Suprapubic skin (tissue), 4 donors: ENCODE results near the gene VRK3. TPM values are rescaled to one million over a fixed set of nuclear protein-coding genes. Genes with fewer than 3 reads are reported as not detected.

Experiments used
- DNase-seq, 2 donors: peaks; one replicate each; pipeline ENCODE4 v3.0.0-alpha.2; 2019; ENCODE audit warnings: low spot score in 2 of 2
- H3K27ac ChIP-seq: fragments of 200-600 bp; sonication (generic); one replicate; pipeline ENCODE4 v1.5.1; 2019
- H3K27me3 ChIP-seq: fragments of 200-600 bp; sonication (generic); one replicate; pipeline ENCODE4 v1.5.1; 2019
- H3K36me3 ChIP-seq: fragments of 200-600 bp; sonication (generic); one replicate; pipeline ENCODE4 v1.5.1; 2019
- H3K4me1 ChIP-seq: fragments of 200-600 bp; sonication (generic); one replicate; pipeline ENCODE4 v1.5.1; 2019
- H3K4me3 ChIP-seq: fragments of 200-600 bp; sonication (generic); one replicate; pipeline ENCODE4 v1.5.1; 2019; ENCODE audit warnings: mild to moderate bottlenecking
- H3K9me3 ChIP-seq: fragments of 200-600 bp; sonication (generic); one replicate; pipeline ENCODE4 v1.5.1; 2019
- CTCF ChIP-seq, 2 donors: fragments of 200-600 bp in 1 of 2; fragments of 450-650 bp in 1 of 2; sonication (generic) in 1 of 2; IDR thresholded peaks; one replicate each; pipeline ENCODE4 v1.5.1; 2016 to 2019; ENCODE audit warnings: antibody characterized with exemption in 2 of 2, mild to moderate bottlenecking in 1 of 2, moderate library complexity in 1 of 2
- EP300 ChIP-seq: sonication (generic); formaldehyde crosslinking; IDR thresholded peaks from one replicate; pipeline ENCODE4 v1.6.1; 2017; ENCODE audit warnings: antibody characterized with exemption
- POLR2A ChIP-seq, 2 donors: fragments of 450-650 bp; IDR thresholded peaks; one replicate each; pipeline ENCODE4 v1.6.1; 2017; ENCODE audit warnings: antibody characterized with exemption in 2 of 2, mild to moderate bottlenecking in 2 of 2, moderate library complexity in 2 of 2
- POLR2AphosphoS5 ChIP-seq, 3 donors: sonication (generic); formaldehyde crosslinking; IDR thresholded peaks; one replicate each; pipeline ENCODE4 v1.6.1; 2017; ENCODE audit warnings: antibody characterized with exemption in 3 of 3
- WGBS: methylation state at CpG from one replicate; pipeline ENCODE4 v1.1.5; 2018; 5-methylcytosine and 5-hydroxymethylcytosine counted together
- total RNA-seq, 4 donors: library from RNA; depleted of rRNA; stranded (reverse); fragments of >200 nt; gene quantifications; one replicate each; pipeline ENCODE4 v1.1.0, GENCODE V29; 2016

VRK3 gene
- total RNA-seq, 4 donors from 2014 or later = 21.8 to 53.6 (median 35.8) TPM

GRCh38 chr19:50042363-50043024, 17.3 kb upstream of the VRK3 start:
- no peak overlapping the region for H3K27ac ChIP-seq
- no peak overlapping the region for H3K4me3 ChIP-seq
- 98% methylated on average over 6 of the region's 6 CpGs for WGBS
- H3K36me3 ChIP-seq = peaks cover 93% of the 10 kb centered on the region
- DNase-seq = no peak
- peaks cover 24% of the 10 kb centered on the region for H3K9me3 ChIP-seq
- no peaks in the 10 kb centered on the region for H3K4me1 ChIP-seq
- TF ChIP-seq EP300 (no peak), POLR2AphosphoS5 (IDR thresholded peaks at IDR 0.05) (no peak), CTCF (IDR thresholded peaks at IDR 0.05) (no peak), POLR2A (IDR thresholded peaks at IDR 0.05) (no peak)
- H3K27me3 ChIP-seq = no peaks in the 10 kb centered on the region

GRCh38 chr19:50040967-50041366, 15.8 kb upstream of the VRK3 start:
- Histone ChIP-seq H3K27ac (no peak overlapping the region), H3K36me3 (peaks cover 91% of the 10 kb centered on the region)
- 92% methylated on average over 6 of the region's 6 CpGs for WGBS

DNA sequence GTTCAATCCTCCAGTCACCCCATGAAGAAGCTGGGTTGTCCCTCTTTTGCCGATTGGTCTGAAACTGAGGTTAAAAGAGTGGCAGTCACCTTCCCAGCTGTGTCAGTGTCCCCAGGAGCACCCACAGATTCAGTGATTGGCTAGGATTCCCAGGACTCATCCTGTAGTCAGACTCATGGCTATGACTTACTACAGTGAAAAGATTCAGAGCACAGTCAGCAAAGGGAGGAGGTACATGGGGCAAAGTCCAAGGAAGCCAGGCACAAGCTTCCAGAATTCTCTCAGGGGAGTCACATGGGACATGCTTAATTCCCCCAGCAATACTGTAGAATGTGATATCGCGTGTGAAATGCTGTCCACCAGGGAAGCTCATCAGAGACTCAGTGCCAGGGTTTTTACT, 14.8 kb upstream of the VRK3 start:
- DNase-seq = no peak
- H3K9me3 ChIP-seq = peaks cover 11% of the 10 kb centered on the region
- no peaks in the 10 kb centered on the region for H3K4me1 ChIP-seq
- no peak for TF ChIP-seq POLR2AphosphoS5 (IDR thresholded peaks at IDR 0.05)
- no peak for TF ChIP-seq CTCF (IDR thresholded peaks at IDR 0.05)
- no peak for TF ChIP-seq POLR2A (IDR thresholded peaks at IDR 0.05)
- no peak for TF ChIP-seq EP300
- 93% methylated on average over 3 of the region's 3 CpGs for WGBS
- H3K36me3 ChIP-seq = peaks cover 87% of the 10 kb centered on the region
- H3K4me3 ChIP-seq = no peak overlapping the region
- no peaks in the 10 kb centered on the region for H3K27me3 ChIP-seq
- no peak overlapping the region for H3K27ac ChIP-seq

More at GRCh38 chr19:50040967-50041366, 15.8 kb upstream of the VRK3 start:
- no peak for DNase-seq
- peaks cover 18% of the 10 kb centered on the region for H3K9me3 ChIP-seq
- no peaks in the 10 kb centered on the region for H3K4me1 ChIP-seq
- no peak for TF ChIP-seq EP300
- TF ChIP-seq CTCF (IDR thresholded peaks at IDR 0.05) = no peak
- TF ChIP-seq POLR2AphosphoS5 (IDR thresholded peaks at IDR 0.05) = no peak
- TF ChIP-seq POLR2A (IDR thresholded peaks at IDR 0.05) = no peak
- H3K4me3 ChIP-seq = no peak overlapping the region
- no peaks in the 10 kb centered on the region for H3K27me3 ChIP-seq

DNA sequence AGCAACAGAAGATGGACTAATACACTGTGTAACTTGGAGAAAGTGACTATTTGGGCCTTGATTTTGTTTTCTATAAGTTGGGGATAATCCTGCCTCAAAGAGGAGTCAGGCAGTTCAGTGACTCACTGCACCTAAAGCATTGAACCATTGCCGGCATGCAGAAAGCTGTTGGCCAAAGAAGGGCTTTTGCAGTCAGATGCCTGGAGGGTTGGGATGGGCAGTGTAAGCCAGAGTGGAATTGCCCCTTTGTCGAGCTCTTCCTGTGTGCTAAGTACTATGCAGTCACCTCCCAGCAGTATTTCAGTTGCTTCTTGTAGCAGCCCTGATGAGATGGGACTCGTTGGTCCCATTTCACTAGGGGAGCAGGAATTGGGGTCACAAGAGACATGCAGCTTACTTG, 11.7 kb upstream of the VRK3 start:
- H3K4me1 ChIP-seq = no peaks in the 10 kb centered on the region
- H3K27ac ChIP-seq = no peak overlapping the region
- no peaks in the 10 kb centered on the region for H3K27me3 ChIP-seq
- TF ChIP-seq POLR2AphosphoS5 (IDR thresholded peaks at IDR 0.05) (no peak), POLR2A (IDR thresholded peaks at IDR 0.05) (no peak), CTCF (IDR thresholded peaks at IDR 0.05) (no peak), EP300 (no peak)
- WGBS = 54% methylated on average over 3 of the region's 3 CpGs
- H3K9me3 ChIP-seq = no peaks in the 10 kb centered on the region
- DNase-seq = no peak
- H3K4me3 ChIP-seq = no peak overlapping the region
- H3K36me3 ChIP-seq = peaks cover 87% of the 10 kb centered on the region

DNA sequence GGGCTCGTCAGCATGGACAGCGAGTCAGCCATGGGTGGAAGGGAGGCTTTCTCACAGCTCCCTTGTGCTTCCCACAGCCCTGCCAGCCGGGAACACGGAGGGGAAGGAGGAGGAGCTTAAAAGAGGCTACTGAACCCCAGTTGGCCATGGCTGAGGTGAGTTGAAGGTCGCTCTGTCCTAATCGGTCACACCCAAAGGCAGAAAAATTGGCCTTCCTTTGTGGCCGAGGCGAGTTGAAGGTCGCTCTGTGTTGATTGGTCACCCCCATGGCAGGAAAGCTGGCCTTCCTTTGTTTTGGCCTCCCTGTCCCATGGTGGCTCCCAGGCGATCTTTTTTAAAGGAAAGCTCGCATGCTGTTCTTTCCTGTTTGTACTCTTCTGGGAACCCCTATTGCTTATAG, 5.8 kb upstream of the VRK3 start:
- Histone ChIP-seq H3K27ac (no peak overlapping the region), H3K4me1 (peaks cover 16% of the 10 kb centered on the region), H3K36me3 (peaks cover 52% of the 10 kb centered on the region), H3K9me3 (no peaks in the 10 kb centered on the region), H3K27me3 (no peaks in the 10 kb centered on the region), H3K4me3 (no peak overlapping the region)
- no peak for DNase-seq
- TF ChIP-seq CTCF (IDR thresholded peaks at IDR 0.05) (no peak), POLR2AphosphoS5 (IDR thresholded peaks at IDR 0.05) (no peak), EP300 (no peak), POLR2A (IDR thresholded peaks at IDR 0.05) (no peak)
- 90% methylated on average over 11 of the region's 11 CpGs for WGBS
